HG02885 (cell line): Measurements from ENCODE around the gene EXOC5.

Experiments used
- ATAC-seq: cut with Tn5 transposase; IDR thresholded peaks from one replicate; pipeline ENCODE4 v1.9.1; 2021; ENCODE audit warnings: mild to moderate bottlenecking; ENCODE audit not compliant: unreplicated experiment, poor library complexity

EXOC5 gene

GRCh38 chr14:57171363-57171762, 97.3 kb downstream of the EXOC5 start:
- ATAC-seq, result no peak

- ATAC-seq, result no peak
Observed at GRCh38 chr14:57169901-57170300, 98.8 kb downstream of the EXOC5 start.

GRCh38 chr14:57168138-57168679, 100.5 kb downstream of the EXOC5 start:
- no peak for ATAC-seq

- no peak for ATAC-seq
Observed at GRCh38 chr14:57161583-57162234, 107.0 kb downstream of the EXOC5 start.

- ATAC-seq, result no peak
Observed at GRCh38 chr14:57160333-57160732, 108.4 kb downstream of the EXOC5 start.

GRCh38 chr14:57153286-57153685, 115.4 kb downstream of the EXOC5 start:
- ATAC-seq, result no peak
